ENCODE data around the gene CPLX4. TPM values are rescaled to one million over a fixed set of nuclear protein-coding genes. Genes with fewer than 3 reads are reported as not detected.

The CPLX4 gene
- total and polyA plus RNA-seq, 2 of the 13 experiments (the other 11 are each of a cell fraction or from before 2014, with no cell fraction given), result not detected

- TF ChIP-seq GMEB2 (CRISPR knock-in tag; IDR thresholded peaks at IDR 0.05; ENCODE audit: low read depth) (no peak), GFI1 (CRISPR knock-in tag; IDR thresholded peaks at IDR 0.05; ENCODE audit: borderline replicate concordance) (no peak), ZFP91 (CRISPR knock-in tag; IDR thresholded peaks at IDR 0.05; ENCODE audit: borderline replicate concordance) (peak; percentile 19; the same call in 1 of the 2 replicates), ZNF205 (CRISPR knock-in tag; IDR thresholded peaks at IDR 0.05) (no peak), ZSCAN22 (CRISPR knock-in tag; IDR thresholded peaks at IDR 0.05) (no peak), ZFY (CRISPR knock-in tag; IDR thresholded peaks at IDR 0.05) (peak; percentile 67; the same call in 1 of the 2 replicates), ATF6 (CRISPR knock-in tag; conservative IDR thresholded peaks at IDR 0.05) (no peak), ZFX (CRISPR knock-in tag; IDR thresholded peaks at IDR 0.05; ENCODE audit: low read depth) (peak; percentile 76), HOMEZ (CRISPR knock-in tag; IDR thresholded peaks at IDR 0.05; ENCODE audit: low read depth) (no peak), STAG1 (CRISPR knock-in tag; IDR thresholded peaks at IDR 0.05) (peak; percentile 46; the same call in 1 of the 2 replicates), TCF12 (IDR thresholded peaks at IDR 0.05) (no peak), TCF12 (CRISPR knock-in tag; IDR thresholded peaks at IDR 0.05) (no peak), MAZ (IDR thresholded peaks at IDR 0.05; ENCODE audit: borderline replicate concordance, low read depth, low read length) (no peak), MAZ (CRISPR knock-in tag; IDR thresholded peaks at IDR 0.05; ENCODE audit: low read depth) (0 out of 2 replicates have a peak, but pooled peaks have one; percentile 19), ZNF850 (CRISPR knock-in tag; conservative IDR thresholded peaks at IDR 0.05) (no peak), TBX3 (IDR thresholded peaks at IDR 0.05; ENCODE audit: borderline replicate concordance) (no peak), NFKB2 (CRISPR knock-in tag; IDR thresholded peaks at IDR 0.05; ENCODE audit: borderline replicate concordance) (no peak), ASH2L (IDR thresholded peaks at IDR 0.05; ENCODE audit: insufficient read length, low read depth, low read length) (no peak), GABPB1 (CRISPR knock-in tag; IDR thresholded peaks at IDR 0.05) (peak; percentile 56; the same call in 1 of the 2 replicates), UBTF (CRISPR knock-in tag; IDR thresholded peaks at IDR 0.05) (peak; percentile 89)
These were observed 49.5 kb downstream of the CPLX4 start (continued) for GRCh38 chr18:59268721-59269562.
